HepG2 (cell line): ENCODE data around the gene PML. TPM values are rescaled to one million over a fixed set of nuclear protein-coding genes. Genes with fewer than 3 reads are reported as not detected.
A peak's percentile ranks its signal among the peaks of the same experiment; 100 is the strongest.

ENCODE experiments used
- CENPT ChIP-seq: sonication (generic); formaldehyde crosslinking; IDR thresholded peaks from 2 replicates; pipeline ENCODE4 v1.8.0; 2022; ENCODE audit warnings: low read depth, mild to moderate bottlenecking, moderate library complexity, missing genetic modification reagents
- ELK4 ChIP-seq: sonication (generic); formaldehyde crosslinking; IDR thresholded peaks from 2 replicates; pipeline ENCODE4 v1.9.0; 2021; ENCODE audit warnings: missing genetic modification reagents, borderline replicate concordance
- FIP1L1 ChIP-seq: fragments of 200-400 bp; formaldehyde crosslinking; IDR thresholded peaks from 2 replicates; pipeline ENCODE4 v1.6.1; 2018; ENCODE audit warnings: low read depth, mild to moderate bottlenecking, low read length, moderate library complexity, borderline replicate concordance; ENCODE audit not compliant: insufficient read depth
- GATA4 ChIP-seq: sonication (generic); IDR thresholded peaks from 2 replicates; pipeline ENCODE4 v1.6.1; 2016; ENCODE audit warnings: antibody characterized with exemption, low read depth, borderline replicate concordance
- KDM5A ChIP-seq: fragments of 200-600 bp; sonication (generic); IDR thresholded peaks from 2 replicates; pipeline ENCODE4 v1.7.0; 2018; ENCODE audit warnings: antibody characterized with exemption, mild to moderate bottlenecking, low read length, borderline replicate concordance
- MATR3 ChIP-seq: sonication (generic); formaldehyde crosslinking; IDR thresholded peaks from 2 replicates; pipeline ENCODE4 v1.4.0; 2020; ENCODE audit warnings: missing genetic modification reagents
- MBNL3 ChIP-seq: fragments of 250-450 bp; sonication (Bioruptor Pico); conservative IDR thresholded peaks from 2 replicates; pipeline ENCODE4 v1.8.0; 2022; ENCODE audit warnings: mild to moderate bottlenecking, inconsistent platforms
- NFATC3 ChIP-seq: sonication (generic); formaldehyde crosslinking; IDR thresholded peaks from 2 replicates; pipeline ENCODE4 v1.5.1; 2020; ENCODE audit warnings: mild to moderate bottlenecking, missing genetic modification reagents
- SP5 ChIP-seq: IDR thresholded peaks from 2 replicates; pipeline ENCODE4 v1.6.1; 2016; ENCODE audit warnings: low read depth, borderline replicate concordance
- TRIM22 ChIP-seq: fragments of 450-650 bp; IDR thresholded peaks from 2 replicates; pipeline ENCODE4 v1.6.1; 2017
- ZBTB7B ChIP-seq: sonication (generic); formaldehyde crosslinking; IDR thresholded peaks from 2 replicates; pipeline ENCODE4 v1.4.0; 2020; ENCODE audit warnings: missing genetic modification reagents
- ZFP82 ChIP-seq: sonication (generic); formaldehyde crosslinking; IDR thresholded peaks from 2 replicates; pipeline ENCODE4 v1.5.1; 2020; ENCODE audit warnings: mild to moderate bottlenecking, missing genetic modification reagents, borderline replicate concordance
- ZFP91 ChIP-seq: sonication (generic); formaldehyde crosslinking; IDR thresholded peaks from 2 replicates; pipeline ENCODE4 v1.9.0; 2022; ENCODE audit warnings: missing genetic modification reagents, mild to moderate bottlenecking, borderline replicate concordance
- ZNF121 ChIP-seq: sonication (generic); formaldehyde crosslinking; IDR thresholded peaks from 2 replicates; pipeline ENCODE4 v1.5.0; 2020; ENCODE audit warnings: mild to moderate bottlenecking, missing genetic modification reagents
- ZNF180 ChIP-seq: sonication (generic); formaldehyde crosslinking; IDR thresholded peaks from 2 replicates; pipeline ENCODE4 v1.4.0; 2020; ENCODE audit warnings: low read depth, missing genetic modification reagents, borderline replicate concordance
- ZNF564 ChIP-seq: sonication (generic); formaldehyde crosslinking; IDR thresholded peaks from 2 replicates; pipeline ENCODE4 v1.8.1; 2023; ENCODE audit warnings: mild to moderate bottlenecking, missing genetic modification reagents
- ZNF83 ChIP-seq: sonication (generic); formaldehyde crosslinking; IDR thresholded peaks from 2 replicates; pipeline ENCODE4 v1.4.0; 2020; ENCODE audit warnings: missing genetic modification reagents, mild to moderate bottlenecking, borderline replicate concordance
- ZSCAN9 ChIP-seq: IDR thresholded peaks from 2 replicates; pipeline ENCODE4 v1.6.1; 2016; ENCODE audit warnings: borderline replicate concordance
- polyA plus RNA-seq, 8 experiments: library from polyadenylated mRNA; depleted of rRNA in 3 of 8; stranded (reverse) in 7 of 8; unstranded in 1 of 8; fragments of >200 nt; fragmentation: Illumina TruSeq in 4 of 8; extraction: Trizol in 4 of 8; gene quantifications; 2 replicates each; pipeline versions ENCODE4 v1.2.1 to v1.2.3, GENCODE V29; 2011 to 2016; ENCODE audit warnings: low read depth in 4 of 8, missing spikeins in 1 of 8, mixed read lengths in 1 of 8; ENCODE audit not compliant: insufficient read depth in 1 of 8
- total RNA-seq, 5 experiments: library from RNA; depleted of rRNA; stranded (reverse); fragments of >200 nt; fragmentation: Illumina TruSeq; extraction: Trizol; gene quantifications; 2 replicates each; pipeline ENCODE4 v1.2.3, GENCODE V29; 2016; ENCODE audit warnings: low read depth in 1 of 5
- TF ChIP-seq, protein P1 (sequence below): sonication (generic); formaldehyde crosslinking; IDR thresholded peaks from 2 replicates; pipeline ENCODE4 v1.4.0; 2020; ENCODE audit warnings: missing genetic modification reagents, borderline replicate concordance
- TF ChIP-seq, protein P2 (sequence below): sonication (generic); formaldehyde crosslinking; conservative IDR thresholded peaks from 2 replicates; pipeline ENCODE4 v1.4.0; 2020; ENCODE audit warnings: missing genetic modification reagents

Gene PML
- total and polyA plus RNA-seq, 2 of the 13 experiments (the other 11 are each of a cell fraction or from before 2014, with no cell fraction given) = 2.9 to 3.9 TPM

GRCh38 chr15:73950831-73951561 is 43.5 kb upstream of the PML start (continued):
- TF ChIP-seq, protein P1, sequence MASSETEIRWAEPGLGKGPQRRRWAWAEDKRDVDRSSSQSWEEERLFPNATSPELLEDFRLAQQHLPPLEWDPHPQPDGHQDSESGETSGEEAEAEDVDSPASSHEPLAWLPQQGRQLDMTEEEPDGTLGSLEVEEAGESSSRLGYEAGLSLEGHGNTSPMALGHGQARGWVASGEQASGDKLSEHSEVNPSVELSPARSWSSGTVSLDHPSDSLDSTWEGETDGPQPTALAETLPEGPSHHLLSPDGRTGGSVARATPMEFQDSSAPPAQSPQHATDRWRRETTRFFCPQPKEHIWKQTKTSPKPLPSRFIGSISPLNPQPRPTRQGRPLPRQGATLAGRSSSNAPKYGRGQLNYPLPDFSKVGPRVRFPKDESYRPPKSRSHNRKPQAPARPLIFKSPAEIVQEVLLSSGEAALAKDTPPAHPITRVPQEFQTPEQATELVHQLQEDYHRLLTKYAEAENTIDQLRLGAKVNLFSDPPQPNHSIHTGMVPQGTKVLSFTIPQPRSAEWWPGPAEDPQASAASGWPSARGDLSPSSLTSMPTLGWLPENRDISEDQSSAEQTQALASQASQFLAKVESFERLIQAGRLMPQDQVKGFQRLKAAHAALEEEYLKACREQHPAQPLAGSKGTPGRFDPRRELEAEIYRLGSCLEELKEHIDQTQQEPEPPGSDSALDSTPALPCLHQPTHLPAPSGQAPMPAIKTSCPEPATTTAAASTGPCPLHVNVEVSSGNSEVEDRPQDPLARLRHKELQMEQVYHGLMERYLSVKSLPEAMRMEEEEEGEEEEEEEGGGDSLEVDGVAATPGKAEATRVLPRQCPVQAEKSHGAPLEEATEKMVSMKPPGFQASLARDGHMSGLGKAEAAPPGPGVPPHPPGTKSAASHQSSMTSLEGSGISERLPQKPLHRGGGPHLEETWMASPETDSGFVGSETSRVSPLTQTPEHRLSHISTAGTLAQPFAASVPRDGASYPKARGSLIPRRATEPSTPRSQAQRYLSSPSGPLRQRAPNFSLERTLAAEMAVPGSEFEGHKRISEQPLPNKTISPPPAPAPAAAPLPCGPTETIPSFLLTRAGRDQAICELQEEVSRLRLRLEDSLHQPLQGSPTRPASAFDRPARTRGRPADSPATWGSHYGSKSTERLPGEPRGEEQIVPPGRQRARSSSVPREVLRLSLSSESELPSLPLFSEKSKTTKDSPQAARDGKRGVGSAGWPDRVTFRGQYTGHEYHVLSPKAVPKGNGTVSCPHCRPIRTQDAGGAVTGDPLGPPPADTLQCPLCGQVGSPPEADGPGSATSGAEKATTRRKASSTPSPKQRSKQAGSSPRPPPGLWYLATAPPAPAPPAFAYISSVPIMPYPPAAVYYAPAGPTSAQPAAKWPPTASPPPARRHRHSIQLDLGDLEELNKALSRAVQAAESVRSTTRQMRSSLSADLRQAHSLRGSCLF (CRISPR knock-in tag) = no peak
- TF ChIP-seq ZNF121 (CRISPR knock-in tag) = peak; percentile 80
- TF ChIP-seq ZFP91 (CRISPR knock-in tag) = no peak
- no peak for TF ChIP-seq NFATC3 (CRISPR knock-in tag)
- TF ChIP-seq GATA4 = no peak
- TF ChIP-seq, protein P2, sequence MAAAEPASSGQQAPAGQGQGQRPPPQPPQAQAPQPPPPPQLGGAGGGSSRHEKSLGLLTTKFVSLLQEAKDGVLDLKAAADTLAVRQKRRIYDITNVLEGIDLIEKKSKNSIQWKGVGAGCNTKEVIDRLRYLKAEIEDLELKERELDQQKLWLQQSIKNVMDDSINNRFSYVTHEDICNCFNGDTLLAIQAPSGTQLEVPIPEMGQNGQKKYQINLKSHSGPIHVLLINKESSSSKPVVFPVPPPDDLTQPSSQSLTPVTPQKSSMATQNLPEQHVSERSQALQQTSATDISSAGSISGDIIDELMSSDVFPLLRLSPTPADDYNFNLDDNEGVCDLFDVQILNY (CRISPR knock-in tag) = no peak
- TF ChIP-seq ELK4 = no peak
- no peak for TF ChIP-seq TRIM22
- TF ChIP-seq ZBTB7B (CRISPR knock-in tag) = no peak
- no peak for TF ChIP-seq KDM5A
- no peak for TF ChIP-seq ZSCAN9 (CRISPR knock-in tag)
- no peak for TF ChIP-seq ZFP82 (CRISPR knock-in tag)
- no peak for TF ChIP-seq MATR3
- TF ChIP-seq ZNF564 (CRISPR knock-in tag) = no peak
- TF ChIP-seq MBNL3 (CRISPR knock-in tag) = no peak
- TF ChIP-seq SP5 (CRISPR knock-in tag) = no peak
- no peak for TF ChIP-seq FIP1L1
- no peak for TF ChIP-seq ZNF83 (CRISPR knock-in tag)
- no peak for TF ChIP-seq CENPT (CRISPR knock-in tag)
- TF ChIP-seq ZNF180 (CRISPR knock-in tag) = no peak
